IMR-90 (cell line): ENCODE measurements around the gene SS18. TPM values are rescaled to one million over a fixed set of nuclear protein-coding genes. Genes with fewer than 3 reads are reported as not detected.

Source experiments
- ATAC-seq: fragments of 200-7000 bp; cut with Tn5 transposase; 2 replicates; pipeline ENCODE4 v1.9.1; 2020; ENCODE audit warnings: low read depth, mild to moderate bottlenecking, moderate library complexity
- BruUV-seq: library from RNA; stranded (reverse); fragments of 400-500 nt; replicated peaks from 2 replicates; lab custom pipeline; 2021; lab: Mats Ljungman, UMichigan
- CTCF ChIA-PET: fragments of 300-600 bp; formaldehyde crosslinking; extraction: SDS; loops from one replicate; lab custom pipeline; 2021; ENCODE audit warnings: antibody characterized with exemption; lab: Yijun Ruan, JAX
- POLR2A ChIA-PET: fragments of 300-600 bp; sonication (Branson Sonifier 250); formaldehyde crosslinking; loops from one replicate; lab custom pipeline; 2022; ENCODE audit warnings: antibody characterized with exemption; ENCODE audit not compliant: unreplicated experiment; lab: Charles Lee
- DNase-seq: peaks from one replicate; pipeline ENCODE4 v3.0.0; 2013
- H2AFZ ChIP-seq: replicated peaks from 2 replicates; pipeline ENCODE3; 2013; ENCODE audit warnings: low read length, mild to moderate bottlenecking; ENCODE audit not compliant: poor library complexity
- H2AK5ac ChIP-seq: 2 replicates; pipeline ENCODE4 v1.6.1; 2013; ENCODE audit warnings: low read depth, low read length, inconsistent platforms
- H2AK9ac ChIP-seq: replicated peaks from 2 replicates; pipeline ENCODE3; 2013; ENCODE audit warnings: mild to moderate bottlenecking, low read depth, low read length, moderate library complexity; ENCODE audit not compliant: poor library complexity
- H2BK120ac ChIP-seq: 2 replicates; pipeline ENCODE4 v1.6.1; 2013; ENCODE audit warnings: low read depth, low read length, inconsistent platforms
- H2BK15ac ChIP-seq: 3 replicates; pipeline ENCODE4 v1.6.1; 2013; ENCODE audit warnings: low read depth, low read length, inconsistent platforms
- H2BK20ac ChIP-seq: 2 replicates; pipeline ENCODE4 v1.6.1; 2013; ENCODE audit warnings: low read depth, mild to moderate bottlenecking, inconsistent platforms, low read length, moderate library complexity
- H2BK5ac ChIP-seq: 2 replicates; pipeline ENCODE4 v1.6.1; 2013; ENCODE audit warnings: mild to moderate bottlenecking, low read depth, low read length, inconsistent platforms; ENCODE audit not compliant: poor library complexity, severe bottlenecking
- H3K14ac ChIP-seq: replicated peaks from 2 replicates; pipeline ENCODE4 v1.6.1; 2013; ENCODE audit warnings: low read depth, low read length, inconsistent platforms
- H3K18ac ChIP-seq: 2 replicates; pipeline ENCODE4 v1.6.1; 2013; ENCODE audit warnings: low read depth, low read length, control low read depth
- H3K23ac ChIP-seq: 2 replicates; pipeline ENCODE4 v1.6.1; 2013; ENCODE audit warnings: low read depth, low read length, inconsistent platforms
- H3K27ac ChIP-seq: 2 replicates; pipeline ENCODE4 v1.5.1; 2013; ENCODE audit warnings: mild to moderate bottlenecking, control low read depth, low read length; ENCODE audit not compliant: insufficient read depth
- H3K27me3 ChIP-seq: 2 replicates; pipeline ENCODE4 v1.6.1; 2013; ENCODE audit warnings: low read length; ENCODE audit not compliant: control insufficient read depth, insufficient read depth
- H3K36me3 ChIP-seq: 2 replicates; pipeline ENCODE4 v1.6.1; 2013; ENCODE audit warnings: low read length, mixed read lengths; ENCODE audit not compliant: control insufficient read depth, insufficient read depth
- H3K4ac ChIP-seq: 2 replicates; pipeline ENCODE4 v1.6.1; 2013; ENCODE audit warnings: low read depth, low read length, inconsistent platforms
- H3K4me1 ChIP-seq: 2 replicates; pipeline ENCODE4 v1.6.1; 2013; ENCODE audit warnings: low read length, mixed read lengths; ENCODE audit not compliant: control insufficient read depth, insufficient read depth
- H3K4me2 ChIP-seq: 2 replicates; pipeline ENCODE4 v1.6.1; 2013; ENCODE audit warnings: low read depth, mild to moderate bottlenecking, control low read depth, low read length, moderate library complexity
- H3K4me3 ChIP-seq: 2 replicates; pipeline ENCODE4 v1.5.1; 2013; ENCODE audit warnings: low read depth, mild to moderate bottlenecking, control low read depth, low read length, moderate library complexity; ENCODE audit not compliant: insufficient read depth
- H3K56ac ChIP-seq: 2 replicates; pipeline ENCODE4 v1.6.1; 2013; ENCODE audit warnings: low read length, inconsistent platforms; ENCODE audit not compliant: insufficient read depth; ENCODE audit errors: extremely low read depth
- H3K79me1 ChIP-seq, 2 experiments: 2 replicates each; pipeline ENCODE4 v1.6.1; 2013; ENCODE audit warnings: low read length in 2 of 2, inconsistent platforms in 1 of 2, low read depth in 1 of 2
- H3K9ac ChIP-seq: 2 replicates; pipeline ENCODE4 v1.6.1; 2013; ENCODE audit warnings: low read depth, low read length, control low read depth
- H3K9me1 ChIP-seq: 2 replicates; pipeline ENCODE4 v1.6.1; 2013; ENCODE audit warnings: low read length, inconsistent platforms; ENCODE audit not compliant: insufficient read depth
- H3K9me3 ChIP-seq: 2 replicates; pipeline ENCODE4 v1.6.1; 2013; ENCODE audit warnings: low read length; ENCODE audit not compliant: control insufficient read depth, insufficient read depth
- H4K20me1 ChIP-seq: 2 replicates; pipeline ENCODE4 v1.6.1; 2013; ENCODE audit warnings: low read length, inconsistent platforms; ENCODE audit not compliant: insufficient read depth
- H4K5ac ChIP-seq: 2 replicates; pipeline ENCODE4 v1.6.1; 2013; ENCODE audit warnings: mild to moderate bottlenecking, low read depth, low read length, control low read depth
- H4K8ac ChIP-seq, 2 experiments: 2 replicates each; pipeline ENCODE4 v1.6.1; 2013; ENCODE audit warnings: low read depth in 2 of 2, low read length in 2 of 2, control low read depth in 1 of 2, inconsistent platforms in 1 of 2
- H4K91ac ChIP-seq: 2 replicates; pipeline ENCODE4 v1.6.1; 2013; ENCODE audit warnings: low read depth, low read length, inconsistent platforms; ENCODE audit not compliant: insufficient read depth
- CEBPB ChIP-seq: IDR thresholded peaks from 2 replicates; pipeline ENCODE4 v1.6.1; 2012; ENCODE audit warnings: low read depth, low read length, improper control_type of control experiment
- MXI1 ChIP-seq: IDR thresholded peaks from 2 replicates; pipeline ENCODE4 v1.6.1; 2012; ENCODE audit warnings: low read depth, mild to moderate bottlenecking, low read length, moderate library complexity, borderline replicate concordance
- NFE2L2 ChIP-seq: fragments of 150-350 bp; IDR thresholded peaks from 2 replicates; pipeline ENCODE4 v1.6.1; 2016; ENCODE audit warnings: low read depth, mild to moderate bottlenecking, low read length
- POLR2A ChIP-seq: IDR thresholded peaks from 2 replicates; pipeline ENCODE4 v1.6.1; 2012; ENCODE audit warnings: mild to moderate bottlenecking, low read depth, low read length
- RAD21 ChIP-seq: IDR thresholded peaks from 2 replicates; pipeline ENCODE4 v1.6.1; 2012; ENCODE audit warnings: low read length, improper control_type of control experiment
- RCOR1 ChIP-seq: IDR thresholded peaks from 2 replicates; pipeline ENCODE4 v1.6.1; 2012; ENCODE audit warnings: mild to moderate bottlenecking, low read length, improper control_type of control experiment; ENCODE audit not compliant: insufficient replicate concordance
- SMC3 ChIP-seq: fragments of 150-350 bp; IDR thresholded peaks from 2 replicates; pipeline ENCODE4 v1.6.1; 2016; ENCODE audit warnings: low read depth, mild to moderate bottlenecking, antibody characterized with exemption, low read length, moderate library complexity
- WGBS, 2 experiments: methylation state at CpG; one replicate each; pipeline versions ENCODE4 v1.1.5 to v1.1.7; 2013; ENCODE audit warnings: missing lambda C conversion rate in 2 of 2; ENCODE audit not compliant: insufficient read length in 1 of 2; ENCODE audit errors: extremely low coverage in 2 of 2; 5-methylcytosine and 5-hydroxymethylcytosine counted together
- dilution Hi-C: fragments of 300-500 bp; cut with HindIII; formaldehyde crosslinking; loops from one replicate; pipeline ENCODE4 v1.14.3; 2018; ENCODE audit warnings: low sequenced_read_pairs; ENCODE audit not compliant: unreplicated experiment
- in situ Hi-C: fragments of 300-500 bp; cut with MboI; formaldehyde crosslinking; loops from 3 replicates; pipeline ENCODE4 v1.14.3; 2019; ENCODE audit warnings: low sequenced_read_pairs, inconsistent platforms, mixed read lengths
- intact Hi-C: fragments of 100-400 bp; cut with micrococcal nuclease; formaldehyde crosslinking; loops from 2 replicates; pipeline ENCODE4 v1.10.0; 2022
- polyA plus RNA-seq, 3 experiments: library from polyadenylated mRNA; depleted of rRNA; stranded (reverse); fragments of >200 nt; gene quantifications; 2 replicates each; pipeline ENCODE4 v1.2.3, GENCODE V29; 2012; ENCODE audit warnings: low replicate concordance in 1 of 3
- total RNA-seq: library from RNA; depleted of rRNA; stranded (reverse); fragments of >200 nt; gene quantifications from 2 replicates; pipeline ENCODE4 v1.2.3, GENCODE V29; 2012
- TF ChIP-seq, protein P1 (sequence below): fragments of 150-350 bp; IDR thresholded peaks from 2 replicates; pipeline ENCODE4 v1.6.1; 2016; ENCODE audit warnings: low read depth, mild to moderate bottlenecking, low read length, moderate library complexity, borderline replicate concordance
- TF ChIP-seq, protein P2 (sequence below): fragments of 150-350 bp; IDR thresholded peaks from 2 replicates; pipeline ENCODE4 v1.6.1; 2017; ENCODE audit warnings: mild to moderate bottlenecking, antibody characterized with exemption, low read length, low read depth
- TF ChIP-seq, protein P3 (sequence below): conservative IDR thresholded peaks from 2 replicates; pipeline ENCODE4 v1.5.1; 2012; ENCODE audit warnings: mild to moderate bottlenecking, low read depth, low read length, improper control_type of control experiment

The SS18 gene
- total and polyA plus RNA-seq, 2 of the 4 experiments (the other 2 are of a cell fraction) = 112 to 242 TPM

DNA sequence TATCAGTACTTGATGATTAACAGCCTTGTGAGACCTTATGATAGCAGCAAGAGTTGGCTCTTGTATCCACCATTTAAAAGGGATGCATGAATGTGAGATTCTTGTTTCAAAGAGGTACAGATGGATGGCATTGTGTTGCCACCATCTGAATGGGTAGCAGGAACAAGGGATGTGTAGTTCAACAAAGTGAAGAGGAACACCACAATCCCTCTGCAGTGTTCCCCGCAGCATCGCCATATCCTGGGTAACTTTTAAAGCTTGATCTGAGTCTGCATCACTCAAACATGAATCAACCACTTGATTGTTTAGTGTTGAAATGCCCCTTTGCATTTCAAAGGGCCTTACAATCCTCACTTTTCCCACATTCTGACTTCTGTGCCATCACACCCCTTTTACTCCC lies 106.7 kb downstream of the SS18 start:
- CTCF ChIA-PET = no interaction called here
- dilution Hi-C loops = no loop called here
- no CpG with 5 or more reads among the region's 2 CpGs for WGBS, 2 experiments

More for the DNA sequence above, 106.7 kb downstream of the SS18 start:
- Histone ChIP-seq H2AK5ac (no peak overlapping the region), H3K27me3 (peaks cover 2% of the 10 kb centered on the region; the same call in 1 of the 2 replicates), H2BK20ac (no peak overlapping the region), H2BK120ac (no peak overlapping the region), H3K4ac (no peak overlapping the region), H2AFZ (no peak overlapping the region), H3K56ac (no peak overlapping the region), H3K9ac (no peak overlapping the region), H3K79me1 (no peaks in the 10 kb centered on the region), H3K27ac (no peak overlapping the region), H3K23ac (no peak overlapping the region), H2BK5ac (no peak overlapping the region), H4K91ac (no peak overlapping the region), H4K20me1 (no peaks in the 10 kb centered on the region), H4K5ac (no peak overlapping the region), H3K4me1 (no peaks in the 10 kb centered on the region), H3K18ac (no peak overlapping the region), H3K14ac (no peak overlapping the region), H3K9me3 (no peaks in the 10 kb centered on the region), H3K9me1 (no peaks in the 10 kb centered on the region), H2BK15ac (no peak overlapping the region), H4K8ac (no peak overlapping the region), H3K36me3 (no peaks in the 10 kb centered on the region), H3K4me2 (no peak overlapping the region), H2AK9ac (no peak overlapping the region), H3K4me3 (no peak overlapping the region)
- ATAC-seq = no peak
- POLR2A ChIA-PET = no interaction called here
- in situ Hi-C loops = no loop called here
- TF ChIP-seq MXI1 (no peak), SMC3 (no peak), CEBPB (no peak), RAD21 (no peak), NFE2L2 (no peak), POLR2A (no peak), RCOR1 (no peak)
- TF ChIP-seq, protein P1, sequence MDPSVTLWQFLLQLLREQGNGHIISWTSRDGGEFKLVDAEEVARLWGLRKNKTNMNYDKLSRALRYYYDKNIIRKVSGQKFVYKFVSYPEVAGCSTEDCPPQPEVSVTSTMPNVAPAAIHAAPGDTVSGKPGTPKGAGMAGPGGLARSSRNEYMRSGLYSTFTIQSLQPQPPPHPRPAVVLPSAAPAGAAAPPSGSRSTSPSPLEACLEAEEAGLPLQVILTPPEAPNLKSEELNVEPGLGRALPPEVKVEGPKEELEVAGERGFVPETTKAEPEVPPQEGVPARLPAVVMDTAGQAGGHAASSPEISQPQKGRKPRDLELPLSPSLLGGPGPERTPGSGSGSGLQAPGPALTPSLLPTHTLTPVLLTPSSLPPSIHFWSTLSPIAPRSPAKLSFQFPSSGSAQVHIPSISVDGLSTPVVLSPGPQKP = no peak
- TF ChIP-seq, protein P2, sequence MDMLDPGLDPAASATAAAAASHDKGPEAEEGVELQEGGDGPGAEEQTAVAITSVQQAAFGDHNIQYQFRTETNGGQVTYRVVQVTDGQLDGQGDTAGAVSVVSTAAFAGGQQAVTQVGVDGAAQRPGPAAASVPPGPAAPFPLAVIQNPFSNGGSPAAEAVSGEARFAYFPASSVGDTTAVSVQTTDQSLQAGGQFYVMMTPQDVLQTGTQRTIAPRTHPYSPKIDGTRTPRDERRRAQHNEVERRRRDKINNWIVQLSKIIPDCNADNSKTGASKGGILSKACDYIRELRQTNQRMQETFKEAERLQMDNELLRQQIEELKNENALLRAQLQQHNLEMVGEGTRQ = no peak
- TF ChIP-seq, protein P3, sequence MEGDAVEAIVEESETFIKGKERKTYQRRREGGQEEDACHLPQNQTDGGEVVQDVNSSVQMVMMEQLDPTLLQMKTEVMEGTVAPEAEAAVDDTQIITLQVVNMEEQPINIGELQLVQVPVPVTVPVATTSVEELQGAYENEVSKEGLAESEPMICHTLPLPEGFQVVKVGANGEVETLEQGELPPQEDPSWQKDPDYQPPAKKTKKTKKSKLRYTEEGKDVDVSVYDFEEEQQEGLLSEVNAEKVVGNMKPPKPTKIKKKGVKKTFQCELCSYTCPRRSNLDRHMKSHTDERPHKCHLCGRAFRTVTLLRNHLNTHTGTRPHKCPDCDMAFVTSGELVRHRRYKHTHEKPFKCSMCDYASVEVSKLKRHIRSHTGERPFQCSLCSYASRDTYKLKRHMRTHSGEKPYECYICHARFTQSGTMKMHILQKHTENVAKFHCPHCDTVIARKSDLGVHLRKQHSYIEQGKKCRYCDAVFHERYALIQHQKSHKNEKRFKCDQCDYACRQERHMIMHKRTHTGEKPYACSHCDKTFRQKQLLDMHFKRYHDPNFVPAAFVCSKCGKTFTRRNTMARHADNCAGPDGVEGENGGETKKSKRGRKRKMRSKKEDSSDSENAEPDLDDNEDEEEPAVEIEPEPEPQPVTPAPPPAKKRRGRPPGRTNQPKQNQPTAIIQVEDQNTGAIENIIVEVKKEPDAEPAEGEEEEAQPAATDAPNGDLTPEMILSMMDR = no peak
- DNase-seq = no peak
- intact Hi-C loops = no loop called here
- BruUV-seq = no TSS peak
